ENCODE measurements around the gene MARVELD2.
"Not testable (repeated sequence)": the region's sequence is repeated elsewhere in the genome, so short reads cannot be mapped to it uniquely, and the experiment has no call there.

The MARVELD2 gene

DNA sequence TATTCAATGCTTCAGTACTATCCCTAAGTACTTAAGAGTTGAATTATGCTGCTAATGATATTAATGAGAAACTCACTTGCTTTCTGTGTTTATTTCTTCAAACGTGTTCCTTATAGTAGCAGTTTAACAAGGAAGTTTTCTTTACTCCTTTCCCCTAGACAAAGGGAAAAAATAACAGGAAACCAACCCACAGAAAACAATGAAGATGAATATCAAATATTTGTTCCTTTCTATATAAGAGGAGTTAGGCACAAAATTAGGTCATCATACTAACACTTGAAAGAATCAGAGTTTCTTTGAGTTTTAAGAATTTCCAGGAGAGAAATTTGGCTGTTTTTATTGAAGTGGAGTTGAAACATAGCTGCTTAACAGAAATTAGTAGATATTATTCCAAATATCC lies 62.3 kb downstream of the MARVELD2 start:
- no peak for DNase-seq
- in situ Hi-C loops (cut with HindIII; ENCODE audit: low pct_ligation_motif_present, low sequenced_read_pairs): no loop called here

DNA sequence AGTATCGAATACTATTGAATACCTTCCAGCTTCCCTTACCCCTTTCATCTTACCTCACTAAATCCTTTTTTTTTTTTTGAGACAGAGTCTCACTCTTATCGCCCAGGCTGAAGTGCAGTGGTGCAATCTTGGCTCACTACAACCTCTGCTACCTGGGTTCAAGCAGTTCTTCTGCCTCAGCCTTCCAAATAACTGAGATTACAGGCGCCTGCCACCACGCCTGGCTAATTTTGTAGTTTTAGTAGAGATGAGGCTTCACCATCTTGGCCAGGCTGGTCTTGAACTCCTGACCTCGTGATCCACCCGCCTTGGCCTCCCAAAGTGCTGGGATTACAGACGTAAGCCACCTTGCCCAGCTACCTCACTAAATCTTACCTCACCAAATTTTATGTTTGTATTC lies 63.4 kb downstream of the MARVELD2 start:
- DNase-seq; H3K27ac ChIP-seq; H3K4me3 ChIP-seq (ENCODE audit: low read depth, low read length); in situ Hi-C loops (cut with HindIII; ENCODE audit: low pct_ligation_motif_present, low sequenced_read_pairs); H3K36me3 ChIP-seq (replicated peaks); H3K27me3 ChIP-seq (replicated peaks): not testable (repeated sequence)

More for the DNA sequence above, 62.3 kb downstream of the MARVELD2 start:
- Histone ChIP-seq H3K27ac (no peak overlapping the region), H3K4me3 (ENCODE audit: low read depth, low read length) (no peak overlapping the region), H3K36me3 (replicated peaks) (no peaks in the 10 kb centered on the region), H3K27me3 (replicated peaks) (no peaks in the 10 kb centered on the region)
- TF ChIP-seq, protein P1, sequence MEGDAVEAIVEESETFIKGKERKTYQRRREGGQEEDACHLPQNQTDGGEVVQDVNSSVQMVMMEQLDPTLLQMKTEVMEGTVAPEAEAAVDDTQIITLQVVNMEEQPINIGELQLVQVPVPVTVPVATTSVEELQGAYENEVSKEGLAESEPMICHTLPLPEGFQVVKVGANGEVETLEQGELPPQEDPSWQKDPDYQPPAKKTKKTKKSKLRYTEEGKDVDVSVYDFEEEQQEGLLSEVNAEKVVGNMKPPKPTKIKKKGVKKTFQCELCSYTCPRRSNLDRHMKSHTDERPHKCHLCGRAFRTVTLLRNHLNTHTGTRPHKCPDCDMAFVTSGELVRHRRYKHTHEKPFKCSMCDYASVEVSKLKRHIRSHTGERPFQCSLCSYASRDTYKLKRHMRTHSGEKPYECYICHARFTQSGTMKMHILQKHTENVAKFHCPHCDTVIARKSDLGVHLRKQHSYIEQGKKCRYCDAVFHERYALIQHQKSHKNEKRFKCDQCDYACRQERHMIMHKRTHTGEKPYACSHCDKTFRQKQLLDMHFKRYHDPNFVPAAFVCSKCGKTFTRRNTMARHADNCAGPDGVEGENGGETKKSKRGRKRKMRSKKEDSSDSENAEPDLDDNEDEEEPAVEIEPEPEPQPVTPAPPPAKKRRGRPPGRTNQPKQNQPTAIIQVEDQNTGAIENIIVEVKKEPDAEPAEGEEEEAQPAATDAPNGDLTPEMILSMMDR (IDR thresholded peaks at IDR 0.05; ENCODE audit: low read depth, low read length, missing control alignments): no peak

DNA sequence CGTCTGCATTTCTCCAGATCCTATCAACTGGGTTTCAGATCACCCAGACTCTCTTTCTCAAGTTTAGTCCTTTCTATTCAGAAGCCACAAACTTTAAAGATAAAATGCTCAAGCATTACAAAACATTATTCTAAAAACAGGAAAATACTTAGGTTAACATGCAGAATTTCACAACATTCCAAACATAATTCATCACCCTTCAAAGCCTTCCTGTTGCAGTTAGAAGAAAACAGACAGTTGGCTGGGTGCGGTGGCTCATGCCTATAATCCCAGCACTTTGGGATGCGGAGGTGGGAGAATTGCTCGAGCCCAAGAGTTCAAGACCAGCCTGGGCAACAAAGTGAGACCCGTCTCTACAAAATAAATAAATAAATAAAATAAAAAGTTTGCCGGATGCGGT lies 70.0 kb downstream of the MARVELD2 start:
- in situ Hi-C loops (cut with HindIII; ENCODE audit: low pct_ligation_motif_present, low sequenced_read_pairs): no loop called here
- DNase-seq: peak; percentile 64

DNA sequence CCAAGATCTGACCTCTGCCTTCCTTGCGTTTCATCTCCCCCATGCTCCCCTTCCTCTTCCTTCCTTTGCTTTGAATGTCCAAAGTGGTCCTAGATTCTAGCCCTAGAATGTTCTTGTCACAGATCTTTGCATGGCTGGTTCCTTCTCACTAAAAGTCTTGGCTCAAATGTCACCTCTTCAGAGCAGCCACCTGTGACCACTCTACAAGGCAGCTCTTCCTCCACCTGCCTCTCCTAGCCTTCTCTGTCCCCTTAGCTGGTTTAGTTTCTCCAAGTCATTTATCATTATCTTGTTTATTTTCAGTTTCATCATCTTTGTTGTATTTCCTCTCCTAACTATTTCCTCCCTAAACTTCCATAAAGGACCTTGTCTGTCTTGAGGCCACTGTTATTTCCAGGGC lies 70.6 kb downstream of the MARVELD2 start:
- in situ Hi-C loops (cut with HindIII; ENCODE audit: low pct_ligation_motif_present, low sequenced_read_pairs): no loop called here
- TF ChIP-seq, protein P1 (IDR thresholded peaks at IDR 0.05; ENCODE audit: low read depth, low read length, missing control alignments): no peak
- Histone ChIP-seq H3K4me3 (ENCODE audit: low read depth, low read length) (no peak overlapping the region), H3K27me3 (replicated peaks) (no peaks in the 10 kb centered on the region), H3K36me3 (replicated peaks) (no peaks in the 10 kb centered on the region), H3K27ac (no peak overlapping the region)
- DNase-seq: no peak

More for the DNA sequence above, 70.0 kb downstream of the MARVELD2 start:
- Histone ChIP-seq H3K4me3 (ENCODE audit: low read depth, low read length) (no peak overlapping the region), H3K36me3 (replicated peaks) (no peaks in the 10 kb centered on the region), H3K27me3 (replicated peaks) (no peaks in the 10 kb centered on the region), H3K27ac (no peak overlapping the region)
- TF ChIP-seq, protein P1 (IDR thresholded peaks at IDR 0.05; ENCODE audit: low read depth, low read length, missing control alignments): no peak

DNA sequence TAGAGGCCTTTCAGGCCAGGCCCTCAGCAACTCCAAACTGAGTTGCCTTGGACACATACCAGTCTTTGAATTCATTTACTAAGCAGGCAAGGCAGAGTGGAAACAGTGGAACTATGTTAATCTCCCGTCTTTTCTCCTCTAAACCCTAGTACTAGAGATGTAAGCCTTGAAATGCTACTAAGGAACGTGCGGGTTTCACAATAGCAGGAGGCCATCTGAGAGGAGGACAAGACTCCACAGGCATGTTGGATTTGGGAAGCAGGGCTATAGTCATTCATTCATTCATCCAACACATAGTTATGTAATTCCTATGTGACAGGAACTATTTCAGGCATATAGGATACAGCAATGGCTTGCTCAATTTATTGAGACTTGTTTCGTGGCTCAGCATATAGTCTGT lies 74.3 kb downstream of the MARVELD2 start:
- Histone ChIP-seq H3K27ac (no peak overlapping the region), H3K27me3 (replicated peaks) (peaks cover 15% of the 10 kb centered on the region), H3K4me3 (ENCODE audit: low read depth, low read length) (no peak overlapping the region), H3K36me3 (replicated peaks) (no peaks in the 10 kb centered on the region)
- TF ChIP-seq, protein P1 (IDR thresholded peaks at IDR 0.05; ENCODE audit: low read depth, low read length, missing control alignments): no peak
- in situ Hi-C loops (cut with HindIII; ENCODE audit: low pct_ligation_motif_present, low sequenced_read_pairs): no loop called here
- no peak for DNase-seq

DNA sequence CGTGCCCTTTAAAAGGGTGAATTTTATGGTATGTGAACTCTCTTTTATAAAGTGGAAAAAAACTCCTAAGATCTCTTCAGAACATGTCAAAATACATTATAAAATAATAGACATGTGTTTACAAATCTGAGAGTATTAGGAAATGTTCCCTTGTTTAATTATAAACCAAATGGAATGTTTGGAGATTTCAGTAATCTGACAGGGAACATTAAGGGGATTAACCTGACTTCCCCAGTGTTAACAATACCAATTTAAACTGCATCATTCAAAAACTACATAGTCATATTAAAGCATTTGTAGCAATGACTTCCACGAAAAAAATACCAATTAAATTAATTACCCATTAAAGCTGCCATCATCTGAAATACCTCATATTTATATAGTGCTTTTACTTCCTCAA lies 76.1 kb downstream of the MARVELD2 start:
- Histone ChIP-seq H3K27ac (no peak overlapping the region), H3K4me3 (ENCODE audit: low read depth, low read length) (no peak overlapping the region), H3K27me3 (replicated peaks) (peaks cover 15% of the 10 kb centered on the region), H3K36me3 (replicated peaks) (no peaks in the 10 kb centered on the region)
- DNase-seq: no peak
- in situ Hi-C loops (cut with HindIII; ENCODE audit: low pct_ligation_motif_present, low sequenced_read_pairs): no loop called here
- TF ChIP-seq, protein P1 (IDR thresholded peaks at IDR 0.05; ENCODE audit: low read depth, low read length, missing control alignments): no peak
